ENCODE results near the gene CEP20. TPM values are rescaled to one million over a fixed set of nuclear protein-coding genes. Genes with fewer than 3 reads are reported as not detected.

CEP20 gene
- polyA plus RNA-seq, 2 of the 4 experiments (the other 2 are of a cell fraction): 58.7 to 97.5 TPM

GRCh38 chr16:15876503-15876902 lies 11.9 kb downstream of the CEP20 start:
- Histone ChIP-seq H3K4me1 (peaks cover 67% of the 10 kb centered on the region), H3K9me3 (no peaks in the 10 kb centered on the region), H3K27ac (peak overlapping the region; percentile 90 to 96), H3K4me3 (no peak overlapping the region), H3K4me2 (no peak overlapping the region)
- DNase-seq (ENCODE audit: low read depth in 1 of 2, low spot score in 1 of 2) (no peak), ATAC-seq (no peak), FAIRE-seq (no peak)
- TF ChIP-seq HES2 (IDR thresholded peaks at IDR 0.05) (no peak), ESRRA (IDR thresholded peaks at IDR 0.05; ENCODE audit: borderline replicate concordance, low read length) (no peak), USF2 (IDR thresholded peaks at IDR 0.05) (no peak), ZFP36 (IDR thresholded peaks at IDR 0.05; ENCODE audit: borderline replicate concordance, partially characterized antibody) (no peak), TP53 (CRISPR knock-in tag; IDR thresholded peaks at IDR 0.05) (no peak), ATOH8 (CRISPR knock-in tag; IDR thresholded peaks at IDR 0.05; ENCODE audit: low read depth) (no peak), BHLHE40 (IDR thresholded peaks at IDR 0.05; ENCODE audit: low read depth, low read length) (no peak)
- CTCF ChIA-PET: interaction anchor here (0.6 to 4.8 kb wide), 6 partner anchors 10 to 147 kb away, joined by 3 to 28 read pairs (median 6); partner anchors contain the start of gene CEP20
- POLR2A ChIA-PET: interaction anchor here (0.7 kb wide), 1 partner anchor 12 kb away, joined by 5 read pairs; no protein-coding TSS in a partner anchor
- 72% methylated on average over 5 of the region's 5 CpGs for WGBS (ENCODE audit: missing lambda C conversion rate)

GRCh38 chr16:15874745-15875314 lies 13.6 kb downstream of the CEP20 start:
- Histone ChIP-seq H3K9me3 (no peaks in the 10 kb centered on the region), H3K4me3 (no peak overlapping the region), H3K4me2 (peak overlapping the region; percentile 33), H3K27ac (peak overlapping the region; percentile 90 to 96), H3K4me1 (peaks cover 50% of the 10 kb centered on the region)
- DNase-seq (ENCODE audit: low read depth in 1 of 2, low spot score in 1 of 2): peak; percentile 80 to 87
- peak; percentile 90 to 94 for ATAC-seq
- WGBS (ENCODE audit: missing lambda C conversion rate): 4% methylated on average over 7 of the region's 7 CpGs
- POLR2A ChIA-PET: interaction anchor here (1.0 to 1.8 kb wide), 6 partner anchors 12 to 200 kb away, joined by 3 to 10 read pairs (median 4); partner anchors contain the start of gene CEP20
- CTCF ChIA-PET: interaction anchor here (0.6 to 4.8 kb wide), 64 partner anchors 9 to 344 kb away, joined by 3 to 28 read pairs (median 4); partner anchors contain the start of gene CEP20
- FAIRE-seq: peak; percentile 88
- no peak for TF ChIP-seq HOXA7 (CRISPR knock-in tag; IDR thresholded peaks at IDR 0.05)
- no peak for TF ChIP-seq TP53 (CRISPR knock-in tag; IDR thresholded peaks at IDR 0.05)
- TF ChIP-seq KDM5A (IDR thresholded peaks at IDR 0.05): no peak
- no peak for TF ChIP-seq NR3C1 (IDR thresholded peaks at IDR 0.05)
- TF ChIP-seq RFX5 (IDR thresholded peaks at IDR 0.05): no peak
- no peak for TF ChIP-seq REST (IDR thresholded peaks at IDR 0.05)
- no peak for TF ChIP-seq RNF2 (IDR thresholded peaks at IDR 0.05; ENCODE audit: borderline replicate concordance, low read depth)
- TF ChIP-seq RAD21 (conservative IDR thresholded peaks at IDR 0.05 in 1 of 2, IDR thresholded peaks at IDR 0.05 in 1 of 2): peak; percentile 83 to 85
- no peak for TF ChIP-seq CEBPB (IDR thresholded peaks at IDR 0.05)
- no peak for TF ChIP-seq EHF (CRISPR knock-in tag; IDR thresholded peaks at IDR 0.05)
- no peak for TF ChIP-seq FOXS1 (CRISPR knock-in tag; IDR thresholded peaks at IDR 0.05)
- TF ChIP-seq HMGXB4 (CRISPR knock-in tag; IDR thresholded peaks at IDR 0.05; ENCODE audit: borderline replicate concordance): no peak
- TF ChIP-seq MYC (IDR thresholded peaks at IDR 0.05; ENCODE audit: borderline replicate concordance, low read length): no peak
- TF ChIP-seq E2F6 (IDR thresholded peaks at IDR 0.05; ENCODE audit: borderline replicate concordance, low read depth): no peak
- TF ChIP-seq USF2 (IDR thresholded peaks at IDR 0.05): peak; percentile 51
- TF ChIP-seq SREBF2 (IDR thresholded peaks at IDR 0.05): no peak
- TF ChIP-seq CTCF (IDR thresholded peaks at IDR 0.05): peak; percentile 75
- TF ChIP-seq HEYL (CRISPR knock-in tag; IDR thresholded peaks at IDR 0.05): no peak
- no peak for TF ChIP-seq GATA3 (IDR thresholded peaks at IDR 0.05; ENCODE audit: borderline replicate concordance)

Measured in A549 (cell line).